K562 (cell line): ENCODE results near the gene ANK2. TPM values are rescaled to one million over a fixed set of nuclear protein-coding genes. Genes with fewer than 3 reads are reported as not detected.

ENCODE experiments used
- ATAC-seq: fragments of 200-7000 bp; cut with Tn5 transposase; 3 replicates; pipeline ENCODE4 v1.9.1; 2020; ENCODE audit warnings: moderate library complexity
- BruUV-seq: library from RNA; stranded (reverse); fragments of 400-500 nt; replicated peaks from 2 replicates; lab custom pipeline; 2021; lab: Mats Ljungman, UMichigan
- CTCF ChIA-PET: fragments of 300-600 bp; formaldehyde crosslinking; extraction: SDS; loops from one replicate; lab custom pipeline; 2021; ENCODE audit warnings: low intra/inter-chr PET ratio; lab: Yijun Ruan, JAX
- POLR2A ChIA-PET: fragments of 300-600, 350-650 bp; sonication (Branson Sonifier 250); formaldehyde crosslinking; extraction: SDS; loops from one replicate; lab custom pipeline; 2021; ENCODE audit warnings: antibody characterized with exemption, inconsistent platforms; lab: Yijun Ruan, JAX
- DNase-seq, 4 experiments: peaks; one replicate each; pipeline versions ENCODE4 v3.0.0 to v3.0.0-alpha.2; 2011 to 2018; ENCODE audit warnings: low spot score in 3 of 4, mixed read lengths in 3 of 4; ENCODE audit errors: extremely low read depth in 1 of 4
- FAIRE-seq: peaks from 2 replicates; lab custom pipeline; 2011; peaks lifted over from hg19 to GRCh38; lab: Jason Lieb, UNC
- H2AFZ ChIP-seq: 2 replicates; pipeline ENCODE4 v1.6.0; 2011; ENCODE audit warnings: low read depth, low read length, control low read depth, inconsistent platforms
- H3K27ac ChIP-seq: fragments of 200-600 bp; 3 replicates; pipeline ENCODE4 v1.8.0; 2011; ENCODE audit warnings: low read depth, mild to moderate bottlenecking, control low read depth, inconsistent platforms, low read length, moderate library complexity, mixed read lengths; ENCODE audit errors: extremely low read depth
- H3K27me3 ChIP-seq, 2 experiments: fragments of 300-600 bp in 1 of 2; 2 replicates in 1 of 2; 3 replicates in 1 of 2; pipeline versions ENCODE4 v1.6.0 to v1.8.0; 2011; ENCODE audit warnings: inconsistent platforms in 2 of 2, low read length in 2 of 2, mild to moderate bottlenecking in 1 of 2, mixed read lengths in 1 of 2, moderate library complexity in 1 of 2; ENCODE audit not compliant: control insufficient read depth in 2 of 2, insufficient read depth in 2 of 2
- H3K36me3 ChIP-seq: fragments of 300-600 bp; 3 replicates; pipeline ENCODE4 v1.8.0; 2011; ENCODE audit warnings: mild to moderate bottlenecking, low read length, inconsistent platforms; ENCODE audit not compliant: control insufficient read depth, insufficient read depth
- H3K4me1 ChIP-seq, 2 experiments: fragments of 200-600 bp in 1 of 2; replicated peaks in 1 of 2; 2 replicates in 1 of 2; 3 replicates in 1 of 2; pipeline versions ENCODE4 v1.5.1 to v1.8.0; 2011; ENCODE audit warnings: inconsistent platforms in 2 of 2, low read length in 2 of 2, mild to moderate bottlenecking in 1 of 2, mixed read lengths in 1 of 2, moderate library complexity in 1 of 2; ENCODE audit not compliant: control insufficient read depth in 2 of 2, insufficient read depth in 2 of 2
- H3K4me2 ChIP-seq: 2 replicates; pipeline ENCODE4 v1.6.1; 2011; ENCODE audit warnings: low read length, control low read depth, inconsistent platforms, mixed read lengths; ENCODE audit not compliant: insufficient read depth
- H3K4me3 ChIP-seq: fragments of 200-600 bp; sonication (generic), shearing (Covaris generic); 2 replicates; pipeline ENCODE4 v1.5.1; 2016; ENCODE audit warnings: control low read depth, inconsistent platforms
- H3K79me2 ChIP-seq: fragments of 200-600 bp; 3 replicates; pipeline ENCODE4 v1.8.0; 2011; ENCODE audit warnings: low read length, inconsistent platforms; ENCODE audit not compliant: control insufficient read depth, insufficient read depth
- H3K9ac ChIP-seq, 2 experiments: 2 replicates each; pipeline versions ENCODE4 v1.6.0 to v1.6.1; 2011; ENCODE audit warnings: low read depth in 2 of 2, low read length in 2 of 2, control low read depth in 1 of 2, inconsistent platforms in 1 of 2, mild to moderate bottlenecking in 1 of 2, mixed read lengths in 1 of 2; ENCODE audit not compliant: insufficient read depth in 1 of 2
- H3K9me1 ChIP-seq: one replicate; pipeline ENCODE4 v1.6.0; 2011; ENCODE audit warnings: inconsistent platforms, mild to moderate bottlenecking, low read length, moderate library complexity; ENCODE audit not compliant: control insufficient read depth, insufficient read depth
- H3K9me3 ChIP-seq: replicated peaks from 2 replicates; pipeline ENCODE4 v1.5.1; 2011; ENCODE audit warnings: low read depth, low read length, inconsistent platforms; ENCODE audit not compliant: control insufficient read depth, insufficient read depth
- H4K20me1 ChIP-seq: replicated peaks from 2 replicates; pipeline ENCODE4 v1.6.1; 2011; ENCODE audit warnings: low read length, inconsistent platforms, mixed read lengths; ENCODE audit not compliant: control insufficient read depth, insufficient read depth
- GTF2B ChIP-seq: IDR thresholded peaks from 2 replicates; pipeline ENCODE4 v1.6.1; 2011; ENCODE audit not compliant: insufficient read length; ENCODE audit errors: extremely low read depth
- MTA3 ChIP-seq: fragments of 450-650 bp; formaldehyde crosslinking; IDR thresholded peaks from 2 replicates; pipeline ENCODE4 v1.6.1; 2017; ENCODE audit warnings: mild to moderate bottlenecking, borderline replicate concordance
- PBX2 ChIP-seq, 2 experiments: IDR thresholded peaks in 1 of 2; conservative IDR thresholded peaks in 1 of 2; 2 replicates each; pipeline ENCODE4 v1.6.1; 2016; ENCODE audit warnings: low read depth in 2 of 2, mild to moderate bottlenecking in 1 of 2, missing compliant biosample characterization in 1 of 2, missing genetic modification characterization in 1 of 2, moderate library complexity in 1 of 2
- RCOR1 ChIP-seq, 2 experiments: IDR thresholded peaks; 2 replicates each; pipeline ENCODE4 v1.6.1; 2012; ENCODE audit warnings: low read depth in 2 of 2, low read length in 2 of 2, borderline replicate concordance in 1 of 2, improper control_type of control experiment in 1 of 2
- ZNF318 ChIP-seq, 2 experiments: fragments of 450-650 bp; IDR thresholded peaks; 2 replicates each; pipeline ENCODE4 v1.6.1; 2016; ENCODE audit warnings: mild to moderate bottlenecking in 2 of 2, borderline replicate concordance in 1 of 2, low read depth in 1 of 2, moderate library complexity in 1 of 2
- ZNF395 ChIP-seq: fragments of 200-800 bp; sonication (Bioruptor generic); IDR thresholded peaks from 2 replicates; pipeline ENCODE4 v1.6.1; 2017; ENCODE audit warnings: missing genetic modification characterization, missing compliant biosample characterization
- WGBS: fragments of 100-300 bp; shearing (Covaris generic); methylation state at CpG from one replicate; pipeline ENCODE4 v1.1.6; 2016; ENCODE audit warnings: low coverage, mixed read lengths; ENCODE audit not compliant: insufficient coverage; ENCODE audit errors: missing lambda C conversion rate; 5-methylcytosine and 5-hydroxymethylcytosine counted together
- in situ Hi-C: fragments of 300-500 bp; cut with MboI; formaldehyde crosslinking; loops from 4 replicates; pipeline ENCODE4 v1.15.0; 2018; ENCODE audit warnings: inconsistent platforms, mixed read lengths
- intact Hi-C: fragments of 100-400 bp; cut with micrococcal nuclease; formaldehyde crosslinking; loops from 2 replicates; pipeline ENCODE4 v1.14.2; 2022
- polyA plus RNA-seq, 8 experiments: library from polyadenylated mRNA; depleted of rRNA in 4 of 8; stranded (reverse) in 5 of 8; unstranded in 3 of 8; fragments of >200 nt; fragmentation: Nextera tagmentation in 2 of 8; fragmentation: Illumina TruSeq in 1 of 8; extraction: Ambion mirVana in 2 of 8; extraction: Trizol in 1 of 8; gene quantifications; 2 replicates each; pipeline versions ENCODE4 v1.2.1 to v1.2.3, GENCODE V29; 2011 to 2014; ENCODE audit warnings: inconsistent platforms in 1 of 8, missing spikeins in 1 of 8
- total RNA-seq, 7 experiments: library from RNA; depleted of rRNA in 6 of 7; stranded (reverse); fragments of >200 nt in 6 of 7; fragmentation: Illumina TruSeq in 2 of 7; extraction: Trizol in 2 of 7; gene quantifications; 2 replicates each; pipeline versions ENCODE4 v1.2.1 to v1.2.3, GENCODE V29; 2011 to 2021; ENCODE audit warnings: low replicate concordance in 1 of 7

ANK2 gene
- total and polyA plus RNA-seq, 9 of the 15 experiments (the other 6 are each of a cell fraction or from before 2014, with no cell fraction given), result 0.07 to 0.24 TPM; not detected in 7

- ChIA-PET CTCF (no interaction called here), POLR2A (no interaction called here)
- Histone ChIP-seq H3K9me1 (no peaks in the 10 kb centered on the region), H4K20me1 (no peaks in the 10 kb centered on the region), H3K4me2 (no peak overlapping the region), H2AFZ (no peak overlapping the region), H3K27ac (no peak overlapping the region), H3K36me3 (no peaks in the 10 kb centered on the region), H3K9me3 (no peaks in the 10 kb centered on the region), H3K27me3 (no peaks in the 10 kb centered on the region), H3K4me1 (no peaks in the 10 kb centered on the region), H3K4me3 (no peak overlapping the region), H3K79me2 (no peaks in the 10 kb centered on the region), H3K9ac (no peak overlapping the region)
- in situ Hi-C loops, result loop anchor here (25.0 kb wide), 1 partner anchor 968 kb away; no protein-coding TSS in a partner anchor
- FAIRE-seq, result no peak
- intact Hi-C loops, result no loop called here
- ATAC-seq, result no peak
- no TSS peak for BruUV-seq
- 0% methylated on average over 2 of the region's 2 CpGs for WGBS
- DNase-seq, result no peak
- TF ChIP-seq RCOR1 (IDR thresholded peaks at IDR 0.05; ENCODE audit: borderline replicate concordance in 1 of 2, low read depth in 2 of 2, low read length in 2 of 2), result no peak
- TF ChIP-seq ZNF318 (IDR thresholded peaks at IDR 0.05; ENCODE audit: borderline replicate concordance in 1 of 2, low read depth in 1 of 2), result no peak
- TF ChIP-seq GTF2B, result no peak
- no peak for TF ChIP-seq MTA3
- no peak for TF ChIP-seq ZNF395 (CRISPR knock-in tag)
- TF ChIP-seq PBX2 (CRISPR knock-in tag; IDR thresholded peaks at IDR 0.05; ENCODE audit: low read depth), result no peak
- no peak for TF ChIP-seq PBX2 (tag; conservative IDR thresholded peaks at IDR 0.05; ENCODE audit: low read depth)
These were observed 370.2 kb downstream of the ANK2 start for GRCh38 chr4:113419631-113420030.
